Fibroblast of skin of right quadriceps (primary cell): ENCODE data around the gene REG1B.
"Not testable (repeated sequence)": the region's sequence is repeated elsewhere in the genome, so short reads cannot be mapped to it uniquely, and the experiment has no call there.

Source experiments
- DNase-seq: peaks from one replicate; pipeline ENCODE4 v3.0.0-alpha.2; 2013

Gene REG1B

GRCh38 chr2:79083597-79084251 lies 4.1 kb downstream of the REG1B start:
- DNase-seq, result no peak

GRCh38 chr2:79082987-79083386 lies 4.8 kb downstream of the REG1B start:
- no peak for DNase-seq

- DNase-seq, result no peak
These were observed 16.7 kb downstream of the REG1B start for GRCh38 chr2:79071078-79071477.

- no peak for DNase-seq
These were observed 22.6 kb downstream of the REG1B start for GRCh38 chr2:79065201-79065600.

- DNase-seq, result not testable (repeated sequence)
These were observed 33.0 kb downstream of the REG1B start for GRCh38 chr2:79054769-79055168.

GRCh38 chr2:79053486-79053885 lies 34.3 kb downstream of the REG1B start:
- not testable (repeated sequence) for DNase-seq

- DNase-seq, result no peak
These were observed 46.8 kb downstream of the REG1B start for GRCh38 chr2:79041032-79041448.

- DNase-seq, result no peak
These were observed 47.8 kb downstream of the REG1B start for GRCh38 chr2:79039944-79040343.
